HCT116 (cell line): ENCODE measurements around the gene ACSM3.

ENCODE experiments used
- EZH2 ChIP-seq: fragments of 200-600 bp; sonication (generic); IDR thresholded peaks from 2 replicates; pipeline ENCODE4 v1.6.1; 2017; ENCODE audit warnings: antibody characterized with exemption, mixed run types
- EZH2phosphoT487 ChIP-seq: fragments of 200-600 bp; IDR thresholded peaks from 2 replicates; pipeline ENCODE4 v1.6.1; 2018; ENCODE audit warnings: antibody characterized with exemption, borderline replicate concordance
- JUND ChIP-seq: IDR thresholded peaks from 2 replicates; pipeline ENCODE4 v1.6.1; 2012
- POLR2A ChIP-seq: IDR thresholded peaks from 2 replicates; pipeline ENCODE4 v1.7.0; 2011; ENCODE audit warnings: borderline replicate concordance; ENCODE audit not compliant: insufficient read depth, insufficient read length; ENCODE audit errors: extremely low read depth
- POLR2AphosphoS5 ChIP-seq: IDR thresholded peaks from 2 replicates; pipeline ENCODE4 v1.6.1; 2011; ENCODE audit warnings: mild to moderate bottlenecking, low read depth, low read length, moderate library complexity
- SIN3A ChIP-seq: IDR thresholded peaks from 2 replicates; pipeline ENCODE4 v1.6.1; 2012; ENCODE audit warnings: low read depth
- SP1 ChIP-seq: IDR thresholded peaks from 2 replicates; pipeline ENCODE4 v1.6.1; 2012; ENCODE audit warnings: low read depth
- TCF7L2 ChIP-seq: IDR thresholded peaks from 2 replicates; pipeline ENCODE4 v1.7.0; 2011; ENCODE audit warnings: borderline replicate concordance, inconsistent platforms; ENCODE audit not compliant: insufficient read depth, insufficient read length; ENCODE audit errors: extremely low read depth
- YY1 ChIP-seq: IDR thresholded peaks from 2 replicates; pipeline ENCODE4 v1.6.1; 2011; ENCODE audit warnings: low read length, low read depth, moderate library complexity, mild to moderate bottlenecking; ENCODE audit not compliant: insufficient replicate concordance; ENCODE audit errors: extremely low read depth
- TF ChIP-seq, protein P1 (sequence below), 3 experiments: fragments of 200-600 bp in 1 of 3; sonication (generic) in 1 of 3; IDR thresholded peaks in 2 of 3; conservative IDR thresholded peaks in 1 of 3; 2 replicates each; pipeline ENCODE4 v1.5.1; 2012 to 2017; ENCODE audit warnings: low read depth in 2 of 3, low read length in 2 of 3, antibody characterized with exemption in 1 of 3, borderline replicate concordance in 1 of 3, control low read depth in 1 of 3, mild to moderate bottlenecking in 1 of 3, mixed read lengths in 1 of 3, mixed run types in 1 of 3, moderate library complexity in 1 of 3; ENCODE audit not compliant: insufficient read depth in 1 of 3
- TF ChIP-seq, protein P2 (sequence below): IDR thresholded peaks from 2 replicates; pipeline ENCODE4 v1.6.1; 2012
- TF ChIP-seq, protein P3 (sequence below): IDR thresholded peaks from 2 replicates; pipeline ENCODE4 v1.6.1; 2012; ENCODE audit warnings: low read depth
- TF ChIP-seq, protein P4 (sequence below): IDR thresholded peaks from 2 replicates; pipeline ENCODE4 v1.6.1; 2012

DNA sequence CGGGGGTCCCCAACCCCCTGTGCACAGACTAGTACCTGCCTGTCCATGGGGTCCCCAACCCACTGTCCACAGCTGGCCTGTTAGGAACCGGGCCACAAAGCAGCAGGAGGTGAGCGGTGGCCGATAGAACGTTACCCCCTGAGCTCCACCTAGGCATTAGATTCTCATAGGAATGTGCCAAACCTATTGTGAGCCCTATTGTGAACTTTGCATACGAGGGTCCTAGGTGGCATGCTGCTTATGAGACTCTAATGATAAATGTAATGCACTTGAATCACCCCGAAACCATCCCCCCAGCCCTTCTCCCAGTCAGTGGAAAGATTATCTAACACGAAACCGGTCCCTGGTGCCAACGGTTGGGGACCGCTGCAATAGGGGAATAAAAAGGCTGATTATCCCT lies 44.0 kb downstream of the ACSM3 start:
- TF ChIP-seq, protein P1, sequence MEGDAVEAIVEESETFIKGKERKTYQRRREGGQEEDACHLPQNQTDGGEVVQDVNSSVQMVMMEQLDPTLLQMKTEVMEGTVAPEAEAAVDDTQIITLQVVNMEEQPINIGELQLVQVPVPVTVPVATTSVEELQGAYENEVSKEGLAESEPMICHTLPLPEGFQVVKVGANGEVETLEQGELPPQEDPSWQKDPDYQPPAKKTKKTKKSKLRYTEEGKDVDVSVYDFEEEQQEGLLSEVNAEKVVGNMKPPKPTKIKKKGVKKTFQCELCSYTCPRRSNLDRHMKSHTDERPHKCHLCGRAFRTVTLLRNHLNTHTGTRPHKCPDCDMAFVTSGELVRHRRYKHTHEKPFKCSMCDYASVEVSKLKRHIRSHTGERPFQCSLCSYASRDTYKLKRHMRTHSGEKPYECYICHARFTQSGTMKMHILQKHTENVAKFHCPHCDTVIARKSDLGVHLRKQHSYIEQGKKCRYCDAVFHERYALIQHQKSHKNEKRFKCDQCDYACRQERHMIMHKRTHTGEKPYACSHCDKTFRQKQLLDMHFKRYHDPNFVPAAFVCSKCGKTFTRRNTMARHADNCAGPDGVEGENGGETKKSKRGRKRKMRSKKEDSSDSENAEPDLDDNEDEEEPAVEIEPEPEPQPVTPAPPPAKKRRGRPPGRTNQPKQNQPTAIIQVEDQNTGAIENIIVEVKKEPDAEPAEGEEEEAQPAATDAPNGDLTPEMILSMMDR (IDR thresholded peaks at IDR 0.05 in 2 of 3, conservative IDR thresholded peaks at IDR 0.05 in 1 of 3; ENCODE audit: borderline replicate concordance in 1 of 3, insufficient read depth in 1 of 3, low read depth in 2 of 3, low read length in 2 of 3) = no peak
- TF ChIP-seq, protein P2, sequence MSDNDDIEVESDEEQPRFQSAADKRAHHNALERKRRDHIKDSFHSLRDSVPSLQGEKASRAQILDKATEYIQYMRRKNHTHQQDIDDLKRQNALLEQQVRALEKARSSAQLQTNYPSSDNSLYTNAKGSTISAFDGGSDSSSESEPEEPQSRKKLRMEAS = no peak
- TF ChIP-seq EZH2phosphoT487 = no peak
- TF ChIP-seq, protein P3, sequence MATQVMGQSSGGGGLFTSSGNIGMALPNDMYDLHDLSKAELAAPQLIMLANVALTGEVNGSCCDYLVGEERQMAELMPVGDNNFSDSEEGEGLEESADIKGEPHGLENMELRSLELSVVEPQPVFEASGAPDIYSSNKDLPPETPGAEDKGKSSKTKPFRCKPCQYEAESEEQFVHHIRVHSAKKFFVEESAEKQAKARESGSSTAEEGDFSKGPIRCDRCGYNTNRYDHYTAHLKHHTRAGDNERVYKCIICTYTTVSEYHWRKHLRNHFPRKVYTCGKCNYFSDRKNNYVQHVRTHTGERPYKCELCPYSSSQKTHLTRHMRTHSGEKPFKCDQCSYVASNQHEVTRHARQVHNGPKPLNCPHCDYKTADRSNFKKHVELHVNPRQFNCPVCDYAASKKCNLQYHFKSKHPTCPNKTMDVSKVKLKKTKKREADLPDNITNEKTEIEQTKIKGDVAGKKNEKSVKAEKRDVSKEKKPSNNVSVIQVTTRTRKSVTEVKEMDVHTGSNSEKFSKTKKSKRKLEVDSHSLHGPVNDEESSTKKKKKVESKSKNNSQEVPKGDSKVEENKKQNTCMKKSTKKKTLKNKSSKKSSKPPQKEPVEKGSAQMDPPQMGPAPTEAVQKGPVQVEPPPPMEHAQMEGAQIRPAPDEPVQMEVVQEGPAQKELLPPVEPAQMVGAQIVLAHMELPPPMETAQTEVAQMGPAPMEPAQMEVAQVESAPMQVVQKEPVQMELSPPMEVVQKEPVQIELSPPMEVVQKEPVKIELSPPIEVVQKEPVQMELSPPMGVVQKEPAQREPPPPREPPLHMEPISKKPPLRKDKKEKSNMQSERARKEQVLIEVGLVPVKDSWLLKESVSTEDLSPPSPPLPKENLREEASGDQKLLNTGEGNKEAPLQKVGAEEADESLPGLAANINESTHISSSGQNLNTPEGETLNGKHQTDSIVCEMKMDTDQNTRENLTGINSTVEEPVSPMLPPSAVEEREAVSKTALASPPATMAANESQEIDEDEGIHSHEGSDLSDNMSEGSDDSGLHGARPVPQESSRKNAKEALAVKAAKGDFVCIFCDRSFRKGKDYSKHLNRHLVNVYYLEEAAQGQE = no peak
- TF ChIP-seq SP1 = no peak
- TF ChIP-seq, protein P4, sequence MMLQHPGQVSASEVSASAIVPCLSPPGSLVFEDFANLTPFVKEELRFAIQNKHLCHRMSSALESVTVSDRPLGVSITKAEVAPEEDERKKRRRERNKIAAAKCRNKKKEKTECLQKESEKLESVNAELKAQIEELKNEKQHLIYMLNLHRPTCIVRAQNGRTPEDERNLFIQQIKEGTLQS = no peak
- TF ChIP-seq EZH2 = no peak
- TF ChIP-seq POLR2A = no peak
- peak; percentile 21; the same call in 1 of the 2 replicates for TF ChIP-seq POLR2AphosphoS5
- no peak for TF ChIP-seq JUND
- TF ChIP-seq TCF7L2 = no peak
- no peak for TF ChIP-seq SIN3A
- no peak for TF ChIP-seq YY1
